ENCODE measurements around the gene LAMA4. TPM values are rescaled to one million over a fixed set of nuclear protein-coding genes. Genes with fewer than 3 reads are reported as not detected.

Gene LAMA4
- total and polyA plus RNA-seq, 8 donors: 9.7 to 324 (median 43.9) TPM

GRCh38 chr6:112194511-112194910 is 59.9 kb downstream of the LAMA4 start:
- intact Hi-C loops (cut with DNase I; ENCODE audit: low total_unique reads): no loop called here
- H3K4me1 ChIP-seq: peaks cover 0 to 17% (median 5%) of the 10 kb centered on the region in 4 donors
- WGBS, 5 donors: 87 to 100% (median 94%) methylated on average over 1 of the region's 1 CpG
- no peaks in the 10 kb centered on the region for H3K27me3 ChIP-seq
- H3K27ac ChIP-seq: peak overlapping the region in 1 of 5 donors; percentile 21
- DNase-seq: no peak
- TF ChIP-seq CTCF (IDR thresholded peaks at IDR 0.05) (no peak), EP300 (IDR thresholded peaks at IDR 0.05) (no peak), POLR2AphosphoS5 (IDR thresholded peaks at IDR 0.05) (no peak), POLR2A (IDR thresholded peaks at IDR 0.05) (no peak)
- no peaks in the 10 kb centered on the region for H3K9me3 ChIP-seq
- peaks cover 0 to 12% (median 6%) of the 10 kb centered on the region in 4 donors for H3K36me3 ChIP-seq
- H3K4me3 ChIP-seq: no peak overlapping the region

- H3K27ac ChIP-seq: peak overlapping the region in 1 of 5 donors; percentile 21
- WGBS, 5 donors: 56 to 90% (median 79%) methylated on average over 1 of the region's 1 CpG
- H3K9me3 ChIP-seq: no peaks in the 10 kb centered on the region
- TF ChIP-seq POLR2AphosphoS5 (IDR thresholded peaks at IDR 0.05) (no peak), EP300 (IDR thresholded peaks at IDR 0.05) (no peak), POLR2A (IDR thresholded peaks at IDR 0.05) (no peak), CTCF (IDR thresholded peaks at IDR 0.05) (no peak)
- H3K27me3 ChIP-seq: no peaks in the 10 kb centered on the region
- DNase-seq: no peak
- no peak overlapping the region for H3K4me3 ChIP-seq
- H3K36me3 ChIP-seq: peaks cover 0 to 17% (median 8%) of the 10 kb centered on the region in 4 donors
- H3K4me1 ChIP-seq: peaks cover 0 to 21% (median 7%) of the 10 kb centered on the region in 4 donors
- intact Hi-C loops (cut with DNase I; ENCODE audit: low total_unique reads): no loop called here
These were observed 60.8 kb downstream of the LAMA4 start for GRCh38 chr6:112193535-112194051.

GRCh38 chr6:112193117-112193516 is 61.2 kb downstream of the LAMA4 start:
- DNase-seq: no peak
- no peak for TF ChIP-seq CTCF (IDR thresholded peaks at IDR 0.05)
- no peak for TF ChIP-seq POLR2AphosphoS5 (IDR thresholded peaks at IDR 0.05)
- TF ChIP-seq POLR2A (IDR thresholded peaks at IDR 0.05): no peak
- no peak for TF ChIP-seq EP300 (IDR thresholded peaks at IDR 0.05)
- peaks cover 0 to 18% (median 7%) of the 10 kb centered on the region in 4 donors for H3K4me1 ChIP-seq
- peaks cover 0 to 21% (median 10%) of the 10 kb centered on the region in 4 donors for H3K36me3 ChIP-seq
- no peaks in the 10 kb centered on the region for H3K27me3 ChIP-seq
- peak overlapping the region in 1 of 5 donors; percentile 21 for H3K27ac ChIP-seq
- intact Hi-C loops (cut with DNase I; ENCODE audit: low total_unique reads): no loop called here
- H3K4me3 ChIP-seq: no peak overlapping the region
- no peaks in the 10 kb centered on the region for H3K9me3 ChIP-seq

- H3K27ac ChIP-seq: no peak overlapping the region
- H3K4me3 ChIP-seq: no peak overlapping the region
- intact Hi-C loops (cut with DNase I; ENCODE audit: low total_unique reads): no loop called here
- no peaks in the 10 kb centered on the region for H3K9me3 ChIP-seq
- peaks cover 0 to 18% (median 7%) of the 10 kb centered on the region in 4 donors for H3K4me1 ChIP-seq
- peaks cover 0 to 37% (median 22%) of the 10 kb centered on the region in 4 donors for H3K36me3 ChIP-seq
- WGBS, 5 donors: 83 to 94% (median 90%) methylated on average over 7 of the region's 7 CpGs
- no peak for DNase-seq
- H3K27me3 ChIP-seq: no peaks in the 10 kb centered on the region
- TF ChIP-seq EP300 (IDR thresholded peaks at IDR 0.05): no peak
- no peak for TF ChIP-seq CTCF (IDR thresholded peaks at IDR 0.05)
These were observed 62.8 kb downstream of the LAMA4 start for GRCh38 chr6:112191509-112192020.
